NCI-H524 treated with DMSO at 0.1 percent for 48 hours (cell line): ENCODE measurements around the gene RSPH10B2.
"Not testable (repeated sequence)": the region's sequence is repeated elsewhere in the genome, so short reads cannot be mapped to it uniquely, and the experiment has no call there.

Experiments used
- DNase-seq: peaks from one replicate; lab custom pipeline; 2025; lab: John Stamatoyannopoulos, UW

RSPH10B2 gene

DNA sequence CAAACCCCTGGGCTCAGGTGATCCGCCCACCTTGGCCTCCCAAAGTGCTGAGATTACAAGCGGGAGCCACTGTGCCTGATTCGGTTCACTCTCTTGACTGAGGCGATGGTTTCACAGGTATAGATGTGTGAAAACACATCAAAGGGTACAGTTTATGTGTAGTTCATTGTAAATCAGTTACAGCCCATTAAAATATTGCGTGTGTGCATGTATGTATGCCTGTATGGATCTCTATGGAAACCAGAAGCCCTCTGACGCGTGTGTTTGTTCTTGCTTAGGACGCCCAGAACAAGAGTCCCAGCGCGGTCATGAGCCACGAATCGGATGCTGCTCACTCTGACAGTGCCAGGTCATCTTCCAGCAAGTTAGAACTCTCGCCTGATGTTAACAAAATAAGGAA, 35.5 kb downstream of the RSPH10B2 start:
- not testable (repeated sequence) for DNase-seq

DNA sequence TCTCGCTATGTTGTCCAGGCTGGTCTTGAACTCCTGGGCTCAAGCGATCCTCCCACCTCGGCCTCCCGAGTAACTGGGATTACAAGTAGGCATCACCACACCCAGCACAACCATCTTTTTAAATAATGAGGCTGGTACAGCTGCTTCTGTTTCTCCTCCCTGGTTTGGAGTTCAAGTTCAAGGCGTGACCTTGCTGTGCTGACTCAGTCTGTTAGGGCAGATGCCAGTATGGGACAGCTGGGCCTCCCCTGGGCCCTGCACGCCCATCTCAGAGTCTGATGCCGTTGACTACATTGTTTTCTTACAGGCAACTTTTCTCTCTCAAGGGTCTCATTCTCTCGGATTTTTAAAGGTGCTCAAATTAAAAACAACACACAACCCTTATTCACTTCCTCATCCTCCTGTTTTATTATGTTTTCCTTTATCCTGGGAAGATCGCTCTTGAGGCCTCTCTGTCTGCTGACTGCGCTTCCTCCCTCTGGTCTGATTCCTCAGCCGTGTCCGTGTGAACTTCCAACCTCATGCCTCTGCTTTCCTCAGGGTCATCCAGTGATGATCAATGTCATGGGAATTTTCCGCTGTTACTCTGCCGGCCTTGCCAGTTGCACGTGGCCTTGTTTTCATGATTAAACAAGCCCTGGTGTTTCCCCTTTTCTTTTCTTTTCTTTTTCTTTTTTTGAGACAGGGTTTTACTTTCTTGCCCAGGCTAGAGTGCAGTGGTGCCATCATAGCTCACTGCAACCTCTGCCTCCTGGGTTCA, 38.4 kb downstream of the RSPH10B2 start:
- not testable (repeated sequence) for DNase-seq

DNA sequence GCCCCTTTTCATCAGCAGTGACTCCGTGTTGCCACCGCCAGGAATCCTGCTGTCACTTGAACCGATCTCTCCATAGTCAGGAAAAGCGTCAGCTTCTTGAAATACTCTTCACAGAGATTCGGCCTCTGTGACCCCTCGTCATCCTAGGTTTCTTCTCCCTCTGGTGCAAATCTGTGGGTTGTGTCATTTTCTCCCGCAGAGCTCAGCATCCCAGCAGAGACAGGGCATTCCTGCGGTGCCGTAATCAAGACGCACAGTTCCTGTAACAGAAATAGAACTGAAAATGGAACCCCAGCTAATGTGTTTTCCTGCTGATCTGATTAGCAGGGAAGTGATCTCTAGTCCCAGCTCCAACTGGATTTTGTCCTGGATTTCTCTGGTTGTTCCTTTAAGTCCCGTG, 40.4 kb downstream of the RSPH10B2 start:
- not testable (repeated sequence) for DNase-seq

DNA sequence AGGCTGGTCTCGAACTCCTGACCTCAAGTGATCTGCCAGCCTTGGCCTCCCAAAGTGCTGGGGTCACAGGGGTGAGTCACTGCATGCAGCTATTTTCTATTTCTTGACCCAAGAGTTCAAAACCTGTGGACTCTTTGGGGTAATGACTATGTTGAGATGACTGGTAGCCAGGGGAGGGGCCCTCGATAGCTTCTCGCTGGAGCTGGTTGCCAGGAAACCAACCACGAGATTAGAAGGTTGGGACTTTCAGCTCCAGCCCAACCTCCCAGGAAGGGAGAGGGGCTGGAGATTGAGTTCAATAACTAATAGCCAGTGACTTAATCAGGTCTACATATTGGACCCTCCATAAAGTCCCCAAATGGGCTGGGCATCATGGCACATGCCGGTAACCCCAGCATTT, 43.3 kb downstream of the RSPH10B2 start:
- DNase-seq, result not testable (repeated sequence)

DNA sequence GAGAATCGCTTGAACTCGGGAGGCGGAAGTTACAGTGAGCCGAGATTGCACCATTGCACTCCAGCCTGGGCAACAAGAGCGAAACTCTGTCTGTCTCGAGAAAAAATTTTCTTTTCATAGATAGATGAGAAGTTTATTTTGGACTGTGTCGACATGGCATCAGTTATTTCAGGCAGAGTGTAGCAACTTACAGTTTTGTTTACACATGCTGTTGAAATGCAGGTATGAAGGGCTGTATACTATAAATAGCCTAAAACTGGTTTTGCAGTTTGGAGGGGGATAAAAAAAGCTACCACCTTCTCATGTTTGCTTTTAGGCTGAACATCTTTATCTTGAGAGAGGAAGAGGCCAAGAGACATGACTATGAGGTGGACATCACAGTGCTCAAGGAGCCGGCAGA, 44.1 kb downstream of the RSPH10B2 start:
- not testable (repeated sequence) for DNase-seq

DNA sequence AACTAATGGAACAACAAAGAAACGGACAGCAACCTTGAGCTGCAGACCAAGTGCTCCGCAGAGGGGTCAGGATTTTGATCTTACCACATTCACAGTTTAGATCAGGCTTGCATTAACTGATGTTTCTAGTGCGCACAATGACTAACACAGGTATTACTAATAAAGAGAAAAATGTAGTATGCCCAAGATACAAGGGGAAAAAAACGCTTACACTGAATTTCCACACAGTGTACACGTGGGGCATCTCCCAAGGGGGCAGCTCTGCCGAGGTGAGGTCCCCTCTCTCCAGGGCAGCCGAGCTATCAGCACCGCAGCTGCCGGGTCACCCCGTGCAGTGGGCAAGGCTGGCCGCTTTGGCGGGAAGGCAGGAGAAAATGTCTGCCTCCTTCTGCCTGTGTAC, 46.0 kb downstream of the RSPH10B2 start:
- DNase-seq, result not testable (repeated sequence)

DNA sequence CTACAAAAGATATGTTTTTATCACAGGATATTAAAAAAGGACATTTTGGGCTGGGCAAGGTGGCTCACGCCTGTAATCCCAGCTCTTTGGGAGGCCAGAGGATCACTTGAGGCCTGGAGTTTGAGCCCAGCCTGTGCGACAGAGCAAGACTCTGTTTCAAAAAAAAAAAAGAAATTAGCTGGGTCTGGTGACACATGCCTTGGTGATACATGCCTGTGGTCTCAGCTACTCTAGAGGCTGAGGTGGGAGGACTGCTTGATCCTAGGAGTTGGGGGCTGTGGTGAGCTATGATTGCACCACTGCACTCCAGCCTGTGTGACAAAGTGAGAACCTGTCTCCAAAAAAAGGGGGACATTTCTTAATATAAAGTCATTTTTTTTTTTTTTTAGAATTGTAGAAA, 46.4 kb downstream of the RSPH10B2 start:
- DNase-seq, result not testable (repeated sequence)

DNA sequence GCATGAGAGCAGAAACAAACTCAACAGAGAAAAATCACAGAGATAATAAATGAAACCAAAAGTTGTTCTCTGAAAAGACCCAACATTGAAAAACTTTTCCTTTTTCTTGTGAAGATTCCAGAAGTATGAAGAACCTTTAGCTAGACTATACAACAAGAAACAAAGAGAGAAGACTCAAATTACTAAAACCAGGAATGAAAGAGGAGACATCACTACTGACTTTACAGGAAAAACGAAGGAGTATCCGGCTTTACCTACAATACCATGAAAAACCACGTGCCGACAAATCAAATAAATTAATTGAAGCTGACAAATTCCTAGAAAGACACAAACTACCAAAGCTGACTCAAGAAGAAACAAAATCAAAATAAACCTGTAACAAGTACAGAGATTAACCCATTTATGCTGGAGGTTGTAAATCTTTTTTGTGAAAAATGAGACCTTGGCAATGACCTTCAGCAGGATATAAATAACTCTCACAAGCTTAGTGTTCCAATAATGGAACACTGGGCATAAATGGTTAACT, 53.6 kb downstream of the RSPH10B2 start:
- not testable (repeated sequence) for DNase-seq

DNA sequence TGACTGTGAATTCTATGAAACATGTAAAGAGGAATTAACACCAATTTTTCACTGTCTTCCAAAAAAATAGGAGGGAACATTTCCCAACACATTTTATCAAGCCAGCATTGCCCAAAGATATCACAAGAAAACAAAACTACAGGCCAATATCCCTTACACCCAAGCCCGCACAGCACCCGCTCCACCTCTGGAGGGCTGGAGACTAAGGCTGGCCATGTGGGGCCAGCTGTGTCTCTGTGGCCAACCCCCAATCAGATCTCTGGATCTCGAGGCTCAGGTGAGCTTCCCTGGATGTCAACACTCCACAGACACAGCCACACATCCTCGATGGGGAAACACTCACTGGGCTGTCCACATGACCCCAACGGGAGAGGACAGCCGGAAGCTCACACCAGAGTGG, 54.1 kb downstream of the RSPH10B2 start:
- not testable (repeated sequence) for DNase-seq

DNA sequence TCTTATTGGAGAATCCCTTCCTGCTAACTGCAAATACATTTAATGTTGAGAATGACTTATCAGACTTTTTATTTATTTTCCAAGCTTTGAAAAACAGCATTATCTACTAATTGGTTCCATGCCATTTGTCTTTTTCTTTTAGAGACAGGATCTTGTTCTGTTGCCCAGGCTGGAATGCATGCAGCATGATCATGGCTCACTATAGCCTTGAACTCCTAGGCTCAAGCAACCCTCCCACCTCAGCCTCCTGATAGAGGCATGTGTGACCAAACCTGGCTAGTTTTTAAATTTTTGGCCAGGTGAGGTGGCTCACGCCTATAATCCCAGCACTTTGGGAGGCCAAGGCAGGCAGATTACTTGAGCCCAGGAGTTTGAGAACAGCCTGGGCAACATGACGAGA, 59.1 kb downstream of the RSPH10B2 start:
- not testable (repeated sequence) for DNase-seq

DNA sequence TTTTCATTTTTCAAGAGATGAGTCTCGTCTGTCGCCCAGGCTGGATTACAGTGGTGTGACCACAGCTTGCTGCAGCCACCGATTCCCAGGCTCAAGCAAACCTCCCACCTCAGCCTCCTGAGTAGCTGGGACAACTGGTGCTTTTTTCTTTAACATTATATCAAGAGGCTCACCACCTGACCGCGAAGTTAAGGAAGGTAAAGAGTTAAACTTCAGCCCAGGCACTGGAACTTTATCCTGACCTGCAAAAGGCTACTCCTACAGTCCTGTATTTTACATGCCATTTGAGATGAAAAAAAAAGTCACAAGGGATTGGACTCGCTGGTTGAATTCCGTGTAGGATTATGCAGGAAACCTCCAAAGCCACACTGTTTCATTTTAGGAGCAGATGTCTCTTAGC, 61.6 kb downstream of the RSPH10B2 start:
- not testable (repeated sequence) for DNase-seq

DNA sequence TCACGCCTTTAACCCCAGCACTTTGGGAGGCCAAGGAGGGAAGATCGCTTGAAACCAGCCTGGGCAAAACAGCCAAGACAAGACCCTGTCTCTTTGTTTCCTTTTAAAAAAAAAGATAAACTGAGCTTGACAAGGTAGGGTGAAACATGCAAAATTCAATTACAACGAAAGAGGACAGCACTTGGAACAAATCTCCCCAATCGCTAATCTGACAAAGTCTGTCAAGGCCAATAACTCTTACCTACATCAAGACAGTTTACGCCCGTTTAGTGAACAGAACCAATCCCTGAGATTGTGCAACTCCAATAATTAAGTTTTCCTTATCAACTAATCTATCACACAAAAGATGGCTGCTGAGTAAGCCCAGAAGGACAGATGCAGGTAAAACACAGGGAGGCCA, 67.7 kb downstream of the RSPH10B2 start:
- DNase-seq, result not testable (repeated sequence)

DNA sequence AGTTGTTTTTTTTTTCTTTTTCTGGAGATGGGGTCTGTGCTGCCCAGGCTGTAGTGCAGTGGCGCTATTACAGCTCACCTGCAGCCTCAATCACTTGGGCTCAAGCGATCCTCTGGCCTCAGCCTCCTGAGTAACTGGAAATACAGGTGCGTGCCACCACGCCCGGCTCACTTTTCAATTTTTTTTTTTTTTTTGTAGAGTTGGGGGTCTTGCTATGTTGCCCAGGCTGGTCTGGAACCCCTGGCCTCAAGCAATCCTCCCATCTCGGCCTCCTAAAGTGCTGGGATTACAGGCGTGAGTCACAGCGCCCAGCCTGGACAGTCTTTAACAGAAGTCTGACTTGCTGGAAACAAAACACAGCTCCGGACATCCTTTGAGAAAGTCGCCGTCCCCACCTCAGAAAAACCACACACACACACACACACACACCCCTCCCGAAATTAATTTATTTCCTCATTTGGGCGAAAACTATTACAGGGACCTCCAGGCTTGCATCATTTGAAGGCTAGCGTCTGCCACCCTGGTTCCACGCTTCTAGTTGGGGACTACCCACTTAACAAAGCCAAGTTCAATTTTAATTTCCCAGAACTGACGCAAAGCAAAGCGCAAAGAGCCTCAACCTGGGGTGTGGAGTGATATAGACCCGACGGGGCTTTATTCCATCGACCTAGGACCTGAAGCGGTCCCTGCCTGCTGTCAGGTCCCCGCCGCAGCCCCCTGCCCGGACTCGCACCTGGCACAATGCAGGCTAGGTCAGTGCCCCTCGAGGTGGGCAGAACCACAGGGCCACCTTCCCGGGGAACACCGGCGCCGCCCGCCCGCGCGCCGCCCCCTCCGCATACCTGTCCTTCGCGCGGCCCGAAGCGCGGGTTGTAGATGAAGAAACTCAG, 71.6 kb downstream of the RSPH10B2 start:
- DNase-seq, result not testable (repeated sequence)

DNA sequence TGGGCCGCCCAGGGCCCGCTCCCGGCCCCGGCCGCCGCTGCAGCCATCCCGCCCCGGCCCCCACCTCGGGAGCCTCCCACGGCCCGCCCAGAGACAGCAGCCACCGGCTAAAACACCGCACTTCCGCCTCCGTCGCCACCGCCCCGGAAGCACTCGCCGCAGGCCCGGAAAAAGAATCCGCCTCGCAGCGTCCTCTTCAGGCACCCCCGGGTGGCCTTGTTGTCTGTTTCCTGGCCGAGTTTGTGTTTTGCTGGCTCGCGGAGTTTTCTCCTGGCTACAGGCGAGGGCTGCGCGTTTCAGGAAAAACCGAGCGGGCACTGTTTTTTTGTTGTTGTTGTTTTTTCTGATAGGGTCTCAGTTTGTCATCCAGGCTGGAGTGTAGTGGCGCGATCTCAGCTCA, 72.2 kb downstream of the RSPH10B2 start, which contains the start of gene CCZ1B:
Gene CCZ1B (minus strand): TSS at position 125 of the 400 bp plus-strand sequence. CDS start 78 bp downstream, at position 47.
- DNase-seq, result not testable (repeated sequence)

DNA sequence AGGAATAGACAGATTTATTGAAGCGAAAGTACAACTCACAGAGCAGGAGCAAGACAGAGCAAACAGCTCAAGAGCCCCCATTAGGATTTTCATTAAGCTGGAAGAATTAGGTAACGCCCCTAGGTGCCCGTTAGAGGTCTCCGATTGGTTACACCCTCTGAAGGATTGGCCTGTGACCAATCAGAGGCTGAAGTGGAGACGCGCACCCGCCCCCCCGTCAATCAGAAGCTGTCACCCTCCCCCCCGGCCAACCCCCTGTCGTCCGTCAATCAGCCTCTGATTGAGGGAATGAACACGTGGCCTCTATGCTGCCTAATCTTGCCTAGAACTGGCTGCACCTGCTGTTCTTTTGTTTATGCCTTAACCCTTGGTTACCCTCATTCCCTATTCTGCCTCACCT, 73.3 kb downstream of the RSPH10B2 start:
- DNase-seq, result not testable (repeated sequence)

DNA sequence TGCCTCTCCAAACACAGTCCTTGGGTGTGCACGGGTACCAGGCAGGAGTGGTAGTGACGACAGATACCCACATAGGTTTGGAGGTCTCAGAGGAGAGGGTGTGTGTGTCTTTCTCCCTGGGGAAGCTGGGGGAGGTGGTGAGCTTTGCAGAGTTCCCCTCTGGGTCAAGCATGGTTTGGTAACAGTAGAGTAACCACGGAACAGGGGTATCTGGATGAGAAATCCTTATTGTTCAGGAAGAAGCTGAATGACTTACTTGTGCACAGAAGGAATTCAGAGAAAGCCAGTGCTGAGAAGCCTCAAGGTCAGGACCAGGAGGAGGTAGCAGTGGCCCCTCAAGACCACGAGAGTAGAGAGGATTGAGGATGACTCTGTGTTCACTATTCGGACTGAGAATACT, 75.7 kb downstream of the RSPH10B2 start:
- not testable (repeated sequence) for DNase-seq

DNA sequence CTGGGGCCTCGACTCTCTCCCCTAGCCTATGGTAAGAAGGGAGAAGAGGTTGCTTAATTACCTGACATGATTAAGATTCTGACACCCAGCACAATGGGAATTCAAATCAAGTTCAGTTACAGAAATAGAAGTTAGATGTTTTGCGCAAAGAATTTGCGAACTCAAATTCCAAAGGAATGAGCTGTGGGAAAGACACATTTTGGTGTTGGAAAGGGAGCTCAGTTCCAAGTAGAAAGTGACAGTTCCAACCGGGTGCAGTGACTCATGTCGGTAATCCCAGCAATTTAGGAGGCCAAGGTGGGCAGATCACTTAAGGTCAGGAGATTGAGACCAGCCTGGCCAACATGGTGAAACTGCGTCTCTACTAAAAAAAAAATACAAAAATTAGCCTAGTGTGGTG, 76.1 kb downstream of the RSPH10B2 start:
- not testable (repeated sequence) for DNase-seq

DNA sequence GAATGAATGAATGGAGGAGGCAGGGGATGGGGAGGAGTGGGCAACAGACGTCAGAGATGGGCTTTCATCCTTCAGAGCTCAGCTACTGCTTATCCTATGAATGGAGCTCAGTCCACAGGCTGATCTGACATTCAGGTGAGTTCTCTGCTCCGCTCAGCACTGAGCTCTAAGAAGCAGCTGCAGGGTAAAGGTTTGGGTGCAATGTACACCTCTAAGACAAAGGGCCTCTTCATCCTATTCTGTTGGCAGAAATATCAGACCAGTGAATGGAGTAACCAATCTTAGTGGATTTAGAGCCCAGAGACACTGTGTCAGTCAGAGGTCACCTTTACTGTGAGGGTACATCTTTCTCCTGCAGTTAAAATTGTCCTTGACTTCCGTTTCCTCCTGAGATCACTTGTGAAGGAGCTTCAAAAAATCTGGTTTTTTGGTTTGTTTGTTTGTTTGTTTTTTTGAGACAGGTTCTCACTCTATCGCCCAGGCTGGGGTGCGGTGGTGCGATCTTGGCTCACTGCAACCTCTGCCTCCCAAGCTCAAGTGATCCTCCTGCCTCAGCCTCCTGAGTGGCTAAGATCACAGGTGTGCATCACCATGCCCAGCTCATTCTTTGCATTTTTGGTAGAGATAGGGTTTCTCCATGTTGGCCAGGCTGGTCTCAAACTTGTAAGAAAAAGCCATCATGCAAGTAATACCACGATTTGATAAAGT, 77.3 kb downstream of the RSPH10B2 start:
- no peak for DNase-seq

DNA sequence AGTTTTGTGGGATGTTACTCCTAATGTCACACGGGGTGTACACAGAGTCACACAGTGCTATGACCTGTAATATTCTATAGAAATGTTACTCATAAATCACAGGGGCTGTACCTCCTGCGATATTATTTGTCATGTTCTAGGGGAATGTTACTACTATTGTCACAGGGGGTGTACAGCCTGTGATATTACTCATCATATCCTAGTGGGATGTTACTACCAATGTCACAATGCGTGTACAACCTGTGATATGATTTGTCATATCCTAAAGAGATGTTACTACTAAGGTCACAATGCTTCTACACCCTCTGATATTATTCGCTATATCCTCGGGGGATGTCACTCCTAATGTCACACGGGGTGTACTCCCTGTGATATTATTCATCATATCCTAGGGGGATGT, 79.7 kb downstream of the RSPH10B2 start:
- no peak for DNase-seq

DNA sequence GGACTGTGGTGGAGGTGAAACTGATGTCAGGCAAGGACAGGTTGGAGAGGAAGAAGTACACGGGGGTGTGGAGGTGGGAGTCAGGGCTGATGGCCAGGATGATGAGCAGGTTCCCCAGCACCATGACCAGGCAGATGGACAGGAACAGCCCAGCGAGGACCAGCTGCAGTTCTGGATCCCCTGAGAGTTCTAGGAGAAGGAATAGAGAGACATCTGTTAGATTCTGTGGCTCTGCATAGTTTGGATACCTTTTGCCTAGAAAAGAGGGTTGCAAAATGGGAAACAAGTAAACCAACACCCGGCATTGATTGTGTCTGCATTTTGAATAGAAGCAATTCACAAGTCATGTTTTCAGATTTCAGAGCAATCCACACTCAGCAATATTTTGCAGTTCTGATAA, 81.6 kb downstream of the RSPH10B2 start:
- not testable (repeated sequence) for DNase-seq

DNA sequence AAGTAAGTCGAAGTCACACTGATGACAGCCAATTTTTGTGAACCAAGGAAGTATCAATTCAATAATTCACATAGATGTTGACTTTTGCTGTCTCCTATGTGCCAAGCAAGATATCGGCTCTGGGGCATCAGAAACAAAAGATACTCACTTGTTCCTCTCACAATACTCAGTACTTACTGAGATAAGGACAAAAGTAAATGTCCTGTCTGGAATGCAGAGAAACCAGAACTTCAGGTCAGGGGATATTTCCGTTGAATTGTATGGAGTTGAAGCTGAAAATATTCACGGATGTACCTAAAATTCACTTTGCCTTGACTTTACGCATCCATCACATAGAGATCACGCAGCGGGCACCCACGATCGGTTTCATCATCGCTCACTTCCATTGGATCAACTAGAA, 83.2 kb downstream of the RSPH10B2 start:
- not testable (repeated sequence) for DNase-seq
